IMR-90 (cell line): ENCODE results near the gene ARFGAP2. TPM values are rescaled to one million over a fixed set of nuclear protein-coding genes. Genes with fewer than 3 reads are reported as not detected.

Experiments used
- ATAC-seq: fragments of 200-7000 bp; cut with Tn5 transposase; 2 replicates; pipeline ENCODE4 v1.9.1; 2020; ENCODE audit warnings: low read depth, mild to moderate bottlenecking, moderate library complexity
- BruUV-seq: library from RNA; stranded (reverse); fragments of 400-500 nt; replicated peaks from 2 replicates; lab custom pipeline; 2021; lab: Mats Ljungman, UMichigan
- CTCF ChIA-PET: fragments of 300-600 bp; formaldehyde crosslinking; extraction: SDS; loops from one replicate; lab custom pipeline; 2021; ENCODE audit warnings: antibody characterized with exemption; lab: Yijun Ruan, JAX
- POLR2A ChIA-PET: fragments of 300-600 bp; sonication (Branson Sonifier 250); formaldehyde crosslinking; loops from one replicate; lab custom pipeline; 2022; ENCODE audit warnings: antibody characterized with exemption; ENCODE audit not compliant: unreplicated experiment; lab: Charles Lee
- DNase-seq: peaks from one replicate; pipeline ENCODE4 v3.0.0; 2013
- H2AFZ ChIP-seq: replicated peaks from 2 replicates; pipeline ENCODE3; 2013; ENCODE audit warnings: low read length, mild to moderate bottlenecking; ENCODE audit not compliant: poor library complexity
- H2AK5ac ChIP-seq: 2 replicates; pipeline ENCODE4 v1.6.1; 2013; ENCODE audit warnings: low read depth, low read length, inconsistent platforms
- H2AK9ac ChIP-seq: replicated peaks from 2 replicates; pipeline ENCODE3; 2013; ENCODE audit warnings: mild to moderate bottlenecking, low read depth, low read length, moderate library complexity; ENCODE audit not compliant: poor library complexity
- H2BK120ac ChIP-seq: 2 replicates; pipeline ENCODE4 v1.6.1; 2013; ENCODE audit warnings: low read depth, low read length, inconsistent platforms
- H2BK15ac ChIP-seq: 3 replicates; pipeline ENCODE4 v1.6.1; 2013; ENCODE audit warnings: low read depth, low read length, inconsistent platforms
- H2BK20ac ChIP-seq: 2 replicates; pipeline ENCODE4 v1.6.1; 2013; ENCODE audit warnings: low read depth, mild to moderate bottlenecking, inconsistent platforms, low read length, moderate library complexity
- H2BK5ac ChIP-seq: 2 replicates; pipeline ENCODE4 v1.6.1; 2013; ENCODE audit warnings: mild to moderate bottlenecking, low read depth, low read length, inconsistent platforms; ENCODE audit not compliant: poor library complexity, severe bottlenecking
- H3K14ac ChIP-seq: replicated peaks from 2 replicates; pipeline ENCODE4 v1.6.1; 2013; ENCODE audit warnings: low read depth, low read length, inconsistent platforms
- H3K18ac ChIP-seq: 2 replicates; pipeline ENCODE4 v1.6.1; 2013; ENCODE audit warnings: low read depth, low read length, control low read depth
- H3K23ac ChIP-seq: 2 replicates; pipeline ENCODE4 v1.6.1; 2013; ENCODE audit warnings: low read depth, low read length, inconsistent platforms
- H3K27ac ChIP-seq: 2 replicates; pipeline ENCODE4 v1.5.1; 2013; ENCODE audit warnings: mild to moderate bottlenecking, control low read depth, low read length; ENCODE audit not compliant: insufficient read depth
- H3K27me3 ChIP-seq: 2 replicates; pipeline ENCODE4 v1.6.1; 2013; ENCODE audit warnings: low read length; ENCODE audit not compliant: control insufficient read depth, insufficient read depth
- H3K36me3 ChIP-seq: 2 replicates; pipeline ENCODE4 v1.6.1; 2013; ENCODE audit warnings: low read length, mixed read lengths; ENCODE audit not compliant: control insufficient read depth, insufficient read depth
- H3K4ac ChIP-seq: 2 replicates; pipeline ENCODE4 v1.6.1; 2013; ENCODE audit warnings: low read depth, low read length, inconsistent platforms
- H3K4me1 ChIP-seq: 2 replicates; pipeline ENCODE4 v1.6.1; 2013; ENCODE audit warnings: low read length, mixed read lengths; ENCODE audit not compliant: control insufficient read depth, insufficient read depth
- H3K4me2 ChIP-seq: 2 replicates; pipeline ENCODE4 v1.6.1; 2013; ENCODE audit warnings: low read depth, mild to moderate bottlenecking, control low read depth, low read length, moderate library complexity
- H3K4me3 ChIP-seq: 2 replicates; pipeline ENCODE4 v1.5.1; 2013; ENCODE audit warnings: low read depth, mild to moderate bottlenecking, control low read depth, low read length, moderate library complexity; ENCODE audit not compliant: insufficient read depth
- H3K56ac ChIP-seq: 2 replicates; pipeline ENCODE4 v1.6.1; 2013; ENCODE audit warnings: low read length, inconsistent platforms; ENCODE audit not compliant: insufficient read depth; ENCODE audit errors: extremely low read depth
- H3K79me1 ChIP-seq, 2 experiments: 2 replicates each; pipeline ENCODE4 v1.6.1; 2013; ENCODE audit warnings: low read length in 2 of 2, inconsistent platforms in 1 of 2, low read depth in 1 of 2
- H3K9ac ChIP-seq: 2 replicates; pipeline ENCODE4 v1.6.1; 2013; ENCODE audit warnings: low read depth, low read length, control low read depth
- H3K9me1 ChIP-seq: 2 replicates; pipeline ENCODE4 v1.6.1; 2013; ENCODE audit warnings: low read length, inconsistent platforms; ENCODE audit not compliant: insufficient read depth
- H3K9me3 ChIP-seq: 2 replicates; pipeline ENCODE4 v1.6.1; 2013; ENCODE audit warnings: low read length; ENCODE audit not compliant: control insufficient read depth, insufficient read depth
- H4K20me1 ChIP-seq: 2 replicates; pipeline ENCODE4 v1.6.1; 2013; ENCODE audit warnings: low read length, inconsistent platforms; ENCODE audit not compliant: insufficient read depth
- H4K5ac ChIP-seq: 2 replicates; pipeline ENCODE4 v1.6.1; 2013; ENCODE audit warnings: mild to moderate bottlenecking, low read depth, low read length, control low read depth
- H4K8ac ChIP-seq, 2 experiments: 2 replicates each; pipeline ENCODE4 v1.6.1; 2013; ENCODE audit warnings: low read depth in 2 of 2, low read length in 2 of 2, control low read depth in 1 of 2, inconsistent platforms in 1 of 2
- H4K91ac ChIP-seq: 2 replicates; pipeline ENCODE4 v1.6.1; 2013; ENCODE audit warnings: low read depth, low read length, inconsistent platforms; ENCODE audit not compliant: insufficient read depth
- CEBPB ChIP-seq: IDR thresholded peaks from 2 replicates; pipeline ENCODE4 v1.6.1; 2012; ENCODE audit warnings: low read depth, low read length, improper control_type of control experiment
- CHD1 ChIP-seq: IDR thresholded peaks from 2 replicates; pipeline ENCODE4 v1.6.1; 2012; ENCODE audit warnings: low read depth, low read length, improper control_type of control experiment
- CTCF ChIP-seq: conservative IDR thresholded peaks from 2 replicates; pipeline ENCODE4 v1.5.1; 2012; ENCODE audit warnings: mild to moderate bottlenecking, low read depth, low read length, improper control_type of control experiment
- MAZ ChIP-seq: IDR thresholded peaks from 2 replicates; pipeline ENCODE4 v1.6.1; 2012; ENCODE audit warnings: low read depth, mild to moderate bottlenecking, low read length, improper control_type of control experiment, moderate library complexity, borderline replicate concordance
- MXI1 ChIP-seq: IDR thresholded peaks from 2 replicates; pipeline ENCODE4 v1.6.1; 2012; ENCODE audit warnings: low read depth, mild to moderate bottlenecking, low read length, moderate library complexity, borderline replicate concordance
- NFE2L2 ChIP-seq: fragments of 150-350 bp; IDR thresholded peaks from 2 replicates; pipeline ENCODE4 v1.6.1; 2016; ENCODE audit warnings: low read depth, mild to moderate bottlenecking, low read length
- POLR2A ChIP-seq: IDR thresholded peaks from 2 replicates; pipeline ENCODE4 v1.6.1; 2012; ENCODE audit warnings: mild to moderate bottlenecking, low read depth, low read length
- RAD21 ChIP-seq: IDR thresholded peaks from 2 replicates; pipeline ENCODE4 v1.6.1; 2012; ENCODE audit warnings: low read length, improper control_type of control experiment
- RCOR1 ChIP-seq: IDR thresholded peaks from 2 replicates; pipeline ENCODE4 v1.6.1; 2012; ENCODE audit warnings: mild to moderate bottlenecking, low read length, improper control_type of control experiment; ENCODE audit not compliant: insufficient replicate concordance
- RFX5 ChIP-seq: IDR thresholded peaks from 2 replicates; pipeline ENCODE4 v1.8.0; 2012; ENCODE audit warnings: low read depth, mild to moderate bottlenecking, low read length, moderate library complexity
- SMC3 ChIP-seq: fragments of 150-350 bp; IDR thresholded peaks from 2 replicates; pipeline ENCODE4 v1.6.1; 2016; ENCODE audit warnings: low read depth, mild to moderate bottlenecking, antibody characterized with exemption, low read length, moderate library complexity
- USF2 ChIP-seq: fragments of 150-350 bp; IDR thresholded peaks from 2 replicates; pipeline ENCODE4 v1.6.1; 2017; ENCODE audit warnings: mild to moderate bottlenecking, antibody characterized with exemption, low read length, low read depth
- WGBS, 2 experiments: methylation state at CpG; one replicate each; pipeline versions ENCODE4 v1.1.5 to v1.1.7; 2013; ENCODE audit warnings: missing lambda C conversion rate in 2 of 2; ENCODE audit not compliant: insufficient read length in 1 of 2; ENCODE audit errors: extremely low coverage in 2 of 2; 5-methylcytosine and 5-hydroxymethylcytosine counted together
- dilution Hi-C: fragments of 300-500 bp; cut with HindIII; formaldehyde crosslinking; loops from one replicate; pipeline ENCODE4 v1.14.3; 2018; ENCODE audit warnings: low sequenced_read_pairs; ENCODE audit not compliant: unreplicated experiment
- in situ Hi-C: fragments of 300-500 bp; cut with MboI; formaldehyde crosslinking; loops from 3 replicates; pipeline ENCODE4 v1.14.3; 2019; ENCODE audit warnings: low sequenced_read_pairs, inconsistent platforms, mixed read lengths
- intact Hi-C: fragments of 100-400 bp; cut with micrococcal nuclease; formaldehyde crosslinking; loops from 2 replicates; pipeline ENCODE4 v1.10.0; 2022
- polyA plus RNA-seq, 3 experiments: library from polyadenylated mRNA; depleted of rRNA; stranded (reverse); fragments of >200 nt; gene quantifications; 2 replicates each; pipeline ENCODE4 v1.2.3, GENCODE V29; 2012; ENCODE audit warnings: low replicate concordance in 1 of 3
- total RNA-seq: library from RNA; depleted of rRNA; stranded (reverse); fragments of >200 nt; gene quantifications from 2 replicates; pipeline ENCODE4 v1.2.3, GENCODE V29; 2012

The ARFGAP2 gene
- total and polyA plus RNA-seq, 2 of the 4 experiments (the other 2 are of a cell fraction) = 54.7 to 87.8 TPM

GRCh38 chr11:47121056-47121455 lies 55.6 kb downstream of the ARFGAP2 start:
- CTCF ChIA-PET = interaction anchor here (1.1 kb wide), 1 partner anchor 32 kb away, joined by 3 read pairs; no protein-coding TSS in a partner anchor
- no peak for ATAC-seq
- Histone ChIP-seq H3K9me3 (no peaks in the 10 kb centered on the region), H4K8ac (no peak overlapping the region), H3K4me2 (no peak overlapping the region), H3K56ac (no peak overlapping the region), H3K4me3 (no peak overlapping the region), H4K20me1 (no peaks in the 10 kb centered on the region; the same call in 1 of the 2 replicates), H3K36me3 (no peaks in the 10 kb centered on the region), H3K9me1 (no peaks in the 10 kb centered on the region; the same call in 1 of the 2 replicates), H4K91ac (no peak overlapping the region), H2AK5ac (no peak overlapping the region), H2BK20ac (no peak overlapping the region), H3K9ac (no peak overlapping the region), H2AFZ (no peak overlapping the region), H3K4me1 (no peaks in the 10 kb centered on the region), H3K27ac (no peak overlapping the region), H2BK120ac (no peak overlapping the region), H3K27me3 (no peaks in the 10 kb centered on the region), H3K14ac (no peak overlapping the region), H2BK15ac (no peak overlapping the region), H2BK5ac (no peak overlapping the region), H2AK9ac (no peak overlapping the region), H3K4ac (no peak overlapping the region), H3K23ac (no peak overlapping the region), H3K79me1 (no peaks in the 10 kb centered on the region; a peak in 1 of 4 replicates), H3K18ac (no peak overlapping the region), H4K5ac (no peak overlapping the region)
- DNase-seq = no peak
- POLR2A ChIA-PET = no interaction called here
- TF ChIP-seq MXI1 (no peak), CEBPB (no peak), RAD21 (no peak), RFX5 (no peak), SMC3 (no peak), CHD1 (no peak), NFE2L2 (no peak), CTCF (no peak), POLR2A (no peak), USF2 (no peak), MAZ (no peak), RCOR1 (no peak)
- in situ Hi-C loops = no loop called here
- BruUV-seq = no TSS peak
- dilution Hi-C loops = no loop called here
- 80% methylated on average over 1 of the region's 2 CpGs; no CpG with 5 or more reads in 1 of the 2 experiments for WGBS, 2 experiments
- intact Hi-C loops = no loop called here
